ENCODE results near the gene NFYC. TPM values are rescaled to one million over a fixed set of nuclear protein-coding genes. Genes with fewer than 3 reads are reported as not detected.
A peak's percentile ranks its signal among the peaks of the same experiment; 100 is the strongest.

NFYC gene
- total RNA-seq, 1 donor from 2014 or later: 62.2 TPM

- Histone ChIP-seq H3K27ac (replicated peaks) (no peak overlapping the region), H3K27me3 (ENCODE audit: low read depth) (no peaks in the 10 kb centered on the region), H3K36me3 (peaks cover 99% of the 10 kb centered on the region), H3K9me3 (replicated peaks) (no peaks in the 10 kb centered on the region), H3K4me1 (peaks cover 68% of the 10 kb centered on the region), H3K4me3 (no peak overlapping the region)
- intact Hi-C loops (cut with micrococcal nuclease): no loop called here
- DNase-seq: no peak
- no peak for TF ChIP-seq CTCF (IDR thresholded peaks at IDR 0.05; ENCODE audit: borderline replicate concordance)
Observed at GRCh38 chr1:40757084-40757483, 65.6 kb downstream of the NFYC start.

DNA sequence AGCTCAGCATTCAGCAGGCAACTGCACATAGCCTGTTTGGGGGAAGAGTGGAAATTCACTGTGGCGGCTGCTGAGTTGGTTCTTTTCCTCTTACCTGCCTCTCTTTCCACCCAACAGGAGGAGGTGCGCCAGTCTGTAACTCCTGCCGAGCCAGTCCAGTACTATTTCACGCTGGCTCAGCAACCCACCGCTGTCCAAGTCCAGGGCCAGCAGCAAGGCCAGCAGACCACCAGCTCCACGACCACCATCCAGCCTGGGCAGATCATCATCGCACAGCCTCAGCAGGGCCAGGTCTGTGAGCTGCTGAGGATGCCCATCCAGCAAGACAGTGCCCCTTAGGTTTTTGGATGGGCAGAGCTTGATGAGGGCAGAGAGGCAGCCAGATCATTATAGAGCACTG, 66.5 kb downstream of the NFYC start:
- Histone ChIP-seq H3K27ac (replicated peaks) (peak overlapping the region; percentile 0), H3K27me3 (ENCODE audit: low read depth) (no peaks in the 10 kb centered on the region), H3K4me3 (no peak overlapping the region), H3K4me1 (peaks cover 77% of the 10 kb centered on the region), H3K36me3 (peaks cover 99% of the 10 kb centered on the region), H3K9me3 (replicated peaks) (no peaks in the 10 kb centered on the region)
- no peak for DNase-seq
- intact Hi-C loops (cut with micrococcal nuclease): no loop called here
- TF ChIP-seq CTCF (IDR thresholded peaks at IDR 0.05; ENCODE audit: borderline replicate concordance): no peak

DNA sequence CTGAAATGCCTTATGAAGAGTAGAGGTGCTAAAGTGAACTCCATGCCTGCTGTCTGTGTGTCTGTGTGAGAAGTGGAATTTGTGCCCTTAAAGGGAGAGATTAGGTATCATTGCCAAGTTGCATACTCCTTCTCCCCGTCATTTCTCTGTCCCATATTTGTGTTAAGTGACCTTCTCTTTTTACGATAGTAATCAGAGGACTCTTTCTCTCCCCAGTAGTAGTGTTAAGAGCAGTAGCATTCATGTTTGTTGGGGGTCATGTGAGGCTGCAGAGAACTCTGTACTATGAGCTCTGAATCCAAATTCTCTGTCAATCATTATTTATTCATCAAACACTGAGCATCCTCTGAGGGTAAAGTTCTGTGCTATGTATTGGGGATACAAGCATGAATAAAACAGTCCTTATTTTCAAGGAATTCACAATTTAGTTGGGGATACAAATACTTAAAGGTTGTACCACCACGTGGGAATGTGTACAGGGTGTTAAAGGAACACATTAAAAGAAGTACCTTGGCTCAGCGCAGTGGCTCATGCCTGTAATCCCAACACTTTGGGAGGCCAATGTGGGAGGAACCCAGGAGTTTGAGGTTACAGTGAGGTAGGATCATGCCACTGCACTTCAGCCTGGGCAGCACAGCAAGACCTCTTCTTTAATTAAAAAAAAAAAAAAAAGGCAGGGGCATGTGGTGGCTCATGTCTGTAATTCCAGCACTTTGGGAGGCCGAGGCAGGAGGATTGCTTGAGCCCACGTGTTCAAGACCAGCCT, 67.3 kb downstream of the NFYC start:
- peaks cover 79% of the 10 kb centered on the region for H3K4me1 ChIP-seq
- DNase-seq: no peak
- intact Hi-C loops (cut with micrococcal nuclease): no loop called here
- H3K27me3 ChIP-seq (ENCODE audit: low read depth): no peaks in the 10 kb centered on the region
- no peaks in the 10 kb centered on the region for H3K9me3 ChIP-seq (replicated peaks)
- H3K27ac ChIP-seq (replicated peaks): peak overlapping the region; percentile 0
- no peak overlapping the region for H3K4me3 ChIP-seq
- no peak for TF ChIP-seq CTCF (IDR thresholded peaks at IDR 0.05; ENCODE audit: borderline replicate concordance)
- H3K36me3 ChIP-seq: peaks cover 99% of the 10 kb centered on the region

DNA sequence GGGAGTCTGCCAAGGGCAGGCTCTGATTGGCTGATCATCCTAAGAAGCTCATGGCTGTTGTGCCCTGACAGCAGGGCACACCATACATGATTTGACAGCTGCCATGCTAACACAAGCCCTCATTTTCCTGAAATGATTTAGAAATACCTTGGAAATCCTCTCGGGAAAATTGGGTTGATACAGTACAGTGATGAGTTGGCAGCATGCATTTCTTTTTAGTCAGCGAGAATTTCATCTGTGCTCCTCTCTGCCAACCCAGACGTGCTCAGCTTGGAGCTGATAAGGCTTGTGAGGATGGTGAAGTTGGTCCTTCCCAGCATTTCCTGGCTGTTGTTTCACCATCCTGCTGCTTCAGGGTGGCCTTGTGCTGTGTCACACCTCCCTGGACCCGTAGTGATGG, 69.5 kb downstream of the NFYC start:
- peaks cover 99% of the 10 kb centered on the region for H3K36me3 ChIP-seq

GRCh38 chr1:40762144-40762923, 70.8 kb downstream of the NFYC start:
- DNase-seq: no peak
- H3K27me3 ChIP-seq (ENCODE audit: low read depth): no peaks in the 10 kb centered on the region
- TF ChIP-seq CTCF (IDR thresholded peaks at IDR 0.05; ENCODE audit: borderline replicate concordance): no peak
- intact Hi-C loops (cut with micrococcal nuclease): no loop called here
- no peaks in the 10 kb centered on the region for H3K9me3 ChIP-seq (replicated peaks)
- H3K4me1 ChIP-seq: peaks cover 78% of the 10 kb centered on the region
- no peak overlapping the region for H3K4me3 ChIP-seq
- peaks cover 99% of the 10 kb centered on the region for H3K36me3 ChIP-seq
- peak overlapping the region; percentile 30 for H3K27ac ChIP-seq (replicated peaks)

More for the DNA sequence above, 69.5 kb downstream of the NFYC start:
- no peak for DNase-seq
- H3K9me3 ChIP-seq (replicated peaks): no peaks in the 10 kb centered on the region
- H3K27me3 ChIP-seq (ENCODE audit: low read depth): no peaks in the 10 kb centered on the region
- H3K4me3 ChIP-seq: no peak overlapping the region
- intact Hi-C loops (cut with micrococcal nuclease): no loop called here
- peak overlapping the region; percentile 2 for H3K27ac ChIP-seq (replicated peaks)
- peaks cover 78% of the 10 kb centered on the region for H3K4me1 ChIP-seq
- no peak for TF ChIP-seq CTCF (IDR thresholded peaks at IDR 0.05; ENCODE audit: borderline replicate concordance)

Measured in left ventricle myocardium inferior (tissue), 1 donor.